Measurements from ENCODE around the gene HJV.

HJV gene

DNA sequence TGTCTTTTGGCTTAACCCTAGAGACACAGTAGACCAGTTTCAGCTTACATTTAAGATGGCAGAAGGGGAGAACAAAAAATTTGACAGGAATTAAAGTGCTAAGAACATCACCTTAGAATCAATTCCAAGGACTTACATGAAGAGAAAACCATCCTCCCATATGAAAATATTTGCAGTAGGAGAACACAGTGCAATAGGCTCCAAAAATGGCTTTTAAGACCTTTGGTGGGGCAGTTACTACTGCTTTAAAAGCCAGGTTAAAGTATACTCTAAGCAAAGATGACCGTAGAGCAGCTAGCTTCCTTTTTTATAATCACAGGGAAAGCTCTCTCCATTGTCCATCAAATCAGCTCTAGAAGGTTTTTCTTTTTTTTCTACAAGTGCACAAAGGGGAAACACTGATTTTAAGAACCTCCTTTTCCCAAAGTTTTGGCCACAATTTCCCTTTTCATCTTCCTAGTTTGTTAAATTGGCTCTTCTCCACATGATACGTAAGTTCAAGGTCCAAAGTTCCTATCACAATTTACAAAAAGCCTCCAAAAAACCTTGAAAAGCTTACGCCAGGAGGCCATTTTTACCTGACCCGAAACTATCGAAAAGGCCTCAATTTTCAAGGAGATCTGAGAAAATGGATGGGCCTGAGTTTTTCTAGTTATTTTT is 28.4 kb downstream of the HJV start:
- no peak for DNase-seq

DNA sequence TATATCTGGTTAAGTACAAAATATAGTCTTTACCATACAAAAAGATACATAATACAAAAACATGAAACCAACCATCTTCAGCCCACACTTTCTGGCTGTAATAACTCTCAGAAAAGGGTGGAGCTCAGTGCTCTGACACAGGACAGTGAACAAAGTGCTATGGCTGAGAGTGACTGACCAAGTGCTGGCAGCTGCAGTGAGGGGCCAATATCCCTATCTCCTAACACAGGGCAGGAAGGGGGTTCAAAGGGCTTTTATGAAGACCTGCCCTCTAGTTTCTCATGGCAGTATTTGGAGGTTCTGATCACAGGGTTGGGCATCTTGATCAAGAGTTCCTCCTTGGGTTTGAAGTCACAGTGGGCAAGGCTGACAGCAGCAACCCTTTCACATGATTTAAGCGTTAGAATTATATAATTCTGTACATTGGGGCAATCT is 29.0 kb downstream of the HJV start:
- no peak for DNase-seq

DNA sequence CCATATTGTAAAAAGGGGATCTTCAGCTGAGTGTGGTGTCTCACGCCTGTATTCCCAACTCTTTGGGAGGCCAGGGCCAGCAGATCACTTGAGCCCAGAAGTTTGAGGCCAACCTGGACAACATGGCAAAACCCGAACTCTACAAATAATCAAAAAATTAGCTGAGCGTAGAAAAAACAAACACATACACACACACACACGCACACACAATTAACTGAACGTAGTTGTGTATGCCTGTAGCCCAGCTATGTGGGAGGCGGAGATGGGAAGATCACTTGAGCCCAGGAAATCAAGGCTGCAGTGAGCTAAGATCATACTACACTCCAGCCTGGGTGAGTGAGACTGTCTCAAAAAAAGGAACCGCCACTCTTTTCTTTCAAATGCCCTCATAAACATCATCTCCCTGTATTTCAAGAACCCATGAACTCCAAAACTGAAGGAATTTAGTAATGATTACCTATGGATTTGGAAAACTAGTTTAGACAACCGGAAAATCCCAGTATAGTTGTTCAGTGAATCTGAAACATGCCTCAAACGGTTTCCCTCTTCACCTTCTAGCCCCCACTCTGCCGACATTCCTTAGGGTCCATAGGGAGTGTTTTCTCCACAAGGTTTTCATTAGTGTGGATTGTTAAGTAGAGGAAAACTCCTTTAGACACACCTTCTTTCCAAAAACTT is 29.7 kb downstream of the HJV start:
- peak; percentile 55 for DNase-seq

DNA sequence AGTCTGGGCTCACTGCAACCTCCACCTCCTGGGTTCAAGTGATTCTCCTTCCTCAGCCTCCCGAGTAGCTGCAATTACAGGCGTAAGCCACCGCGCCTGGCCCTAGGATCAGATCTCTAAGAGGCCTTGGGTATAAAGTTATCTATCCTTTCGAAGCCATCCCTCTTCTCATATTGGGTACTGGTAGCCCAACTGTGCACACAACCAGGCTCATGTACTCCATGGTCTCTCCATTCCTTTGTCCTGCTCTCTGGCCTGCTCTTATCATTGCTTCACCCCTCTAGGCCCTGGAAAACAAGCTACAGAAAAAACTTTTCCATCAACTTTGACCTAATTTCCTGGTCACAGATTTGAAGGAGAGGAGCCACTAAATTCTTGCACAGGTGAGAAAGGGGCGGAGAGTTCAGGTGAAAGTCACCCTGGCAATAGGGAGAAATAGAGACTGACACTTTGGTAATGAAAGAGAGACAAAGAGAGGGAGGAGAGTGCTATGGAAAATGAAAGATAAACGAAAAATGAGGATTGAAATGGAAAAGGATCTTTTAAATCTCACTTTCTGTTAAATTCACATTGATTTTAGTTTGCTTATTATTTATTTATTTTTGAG is 31.2 kb downstream of the HJV start:
- peak; percentile 46 for DNase-seq

DNA sequence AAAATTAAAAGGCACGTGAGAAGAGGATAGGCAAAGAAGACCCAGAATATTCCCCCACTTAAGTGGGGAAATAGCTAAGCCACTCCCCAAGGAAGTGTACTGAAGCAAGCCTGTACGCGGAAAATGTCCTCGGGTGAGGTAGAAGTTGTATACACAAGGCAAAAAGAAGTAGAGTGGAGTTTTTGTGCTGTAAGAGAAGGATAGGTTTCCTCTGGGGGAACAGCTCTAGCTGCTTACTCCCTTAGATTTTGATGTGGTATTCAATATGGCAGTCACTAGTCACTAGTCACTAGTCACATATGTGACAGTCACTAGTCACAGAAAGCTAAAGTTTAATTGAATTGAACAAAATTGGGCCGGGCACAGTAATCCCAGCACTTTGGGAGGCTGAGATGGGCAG is 32.8 kb downstream of the HJV start:
- DNase-seq, result no peak

DNA sequence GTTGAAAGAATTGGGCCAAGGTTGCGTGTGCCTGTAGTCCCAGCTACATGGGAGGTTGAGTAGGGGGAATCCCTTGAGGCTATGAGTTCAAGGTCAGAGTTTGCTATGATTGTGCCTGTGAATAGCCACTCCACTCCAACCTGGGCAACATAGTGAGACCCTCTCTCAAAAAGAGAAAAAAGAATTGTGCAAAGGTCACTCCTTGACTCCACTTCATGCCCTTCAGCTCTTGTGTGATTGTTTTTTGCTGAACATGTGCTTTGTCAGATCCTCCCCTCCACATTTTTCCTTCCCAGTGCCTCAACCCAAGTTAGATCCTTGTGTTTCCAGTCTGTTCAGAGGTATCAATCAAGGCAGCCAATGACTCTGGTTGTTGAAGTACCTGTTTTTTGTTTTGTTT is 33.6 kb downstream of the HJV start:
- no peak for DNase-seq

DNA sequence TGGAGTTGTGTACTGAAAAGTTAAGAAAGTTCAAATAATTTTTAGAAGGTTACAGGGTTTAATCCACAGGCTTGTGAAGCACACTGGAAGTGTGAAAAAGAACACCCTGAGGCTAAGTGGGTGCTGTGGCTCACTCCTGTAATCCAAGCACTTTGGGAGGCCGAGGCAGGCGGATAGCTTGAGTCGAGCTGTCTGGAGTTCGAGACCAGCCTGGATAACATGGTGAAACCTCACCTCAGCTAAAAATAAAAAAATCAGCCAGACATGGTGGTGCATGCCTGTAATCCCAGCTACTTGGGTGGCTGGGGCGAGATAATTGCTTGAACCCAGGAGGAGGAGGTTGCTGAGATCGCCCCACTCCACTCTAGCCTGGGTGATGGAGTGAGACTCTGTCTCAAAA is 35.0 kb downstream of the HJV start:
- DNase-seq, result no peak

DNA sequence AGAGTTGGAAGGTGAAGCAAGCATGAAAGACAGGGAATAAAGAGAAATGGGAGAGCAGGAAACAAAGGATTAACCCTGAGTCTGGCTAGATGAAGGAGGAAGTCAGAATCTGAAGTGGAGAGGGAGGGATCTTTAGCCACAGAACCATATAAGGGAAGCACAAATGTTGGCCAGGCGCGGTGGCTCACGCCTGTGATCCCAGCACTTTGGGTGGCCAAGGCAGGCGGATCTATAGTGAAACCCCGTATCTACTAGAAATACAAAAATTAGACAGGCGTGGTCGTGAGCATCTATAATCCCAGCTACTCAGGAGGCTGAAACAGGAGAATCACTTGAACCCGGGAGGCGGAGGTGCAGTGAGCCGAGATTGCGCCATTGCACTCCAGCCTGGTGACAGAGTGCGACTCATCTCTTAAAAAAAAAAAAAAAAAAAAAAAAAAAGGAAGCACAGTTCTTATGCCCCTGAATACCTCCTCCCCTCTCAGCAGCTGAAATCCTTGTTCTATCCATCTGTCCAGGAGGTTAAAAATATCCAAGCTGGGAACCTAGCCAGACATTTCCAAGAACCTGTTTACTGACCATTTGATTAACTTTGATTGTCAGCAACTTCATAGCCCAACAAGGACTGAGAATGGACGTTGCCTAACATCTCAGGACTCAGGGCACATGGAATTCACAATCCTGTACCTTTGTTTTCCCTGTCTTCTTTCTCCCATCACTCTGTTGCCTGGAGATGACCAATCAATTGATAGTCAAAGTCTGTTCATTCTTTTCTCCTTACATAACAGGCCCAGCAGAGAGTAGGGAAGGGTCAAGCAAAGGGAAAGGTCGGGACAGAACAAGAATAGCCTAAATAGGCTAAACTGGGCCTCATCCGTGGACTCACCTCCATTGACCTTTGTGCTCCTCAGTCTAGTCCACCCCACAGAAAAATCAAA is 35.8 kb downstream of the HJV start:
- DNase-seq, result peak; percentile 31

DNA sequence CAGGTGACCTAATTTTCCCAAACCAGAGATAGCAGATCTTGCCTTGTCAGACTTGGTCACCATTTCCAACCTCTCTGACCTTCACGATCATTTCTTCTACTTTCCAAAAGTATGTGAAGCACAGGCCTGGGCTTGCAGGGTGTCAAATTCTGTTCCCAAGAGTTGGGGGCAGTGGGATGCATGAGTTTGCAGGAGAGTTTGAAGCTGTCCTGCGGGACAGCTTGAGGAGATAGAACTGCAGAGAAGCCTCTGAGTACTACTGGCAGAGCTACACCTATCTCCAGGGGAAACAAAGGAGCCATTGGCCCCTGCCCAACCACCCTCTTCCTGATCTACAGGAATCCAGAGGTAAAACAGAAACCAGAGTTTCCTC is 36.4 kb downstream of the HJV start:
- DNase-seq, result no peak

DNA sequence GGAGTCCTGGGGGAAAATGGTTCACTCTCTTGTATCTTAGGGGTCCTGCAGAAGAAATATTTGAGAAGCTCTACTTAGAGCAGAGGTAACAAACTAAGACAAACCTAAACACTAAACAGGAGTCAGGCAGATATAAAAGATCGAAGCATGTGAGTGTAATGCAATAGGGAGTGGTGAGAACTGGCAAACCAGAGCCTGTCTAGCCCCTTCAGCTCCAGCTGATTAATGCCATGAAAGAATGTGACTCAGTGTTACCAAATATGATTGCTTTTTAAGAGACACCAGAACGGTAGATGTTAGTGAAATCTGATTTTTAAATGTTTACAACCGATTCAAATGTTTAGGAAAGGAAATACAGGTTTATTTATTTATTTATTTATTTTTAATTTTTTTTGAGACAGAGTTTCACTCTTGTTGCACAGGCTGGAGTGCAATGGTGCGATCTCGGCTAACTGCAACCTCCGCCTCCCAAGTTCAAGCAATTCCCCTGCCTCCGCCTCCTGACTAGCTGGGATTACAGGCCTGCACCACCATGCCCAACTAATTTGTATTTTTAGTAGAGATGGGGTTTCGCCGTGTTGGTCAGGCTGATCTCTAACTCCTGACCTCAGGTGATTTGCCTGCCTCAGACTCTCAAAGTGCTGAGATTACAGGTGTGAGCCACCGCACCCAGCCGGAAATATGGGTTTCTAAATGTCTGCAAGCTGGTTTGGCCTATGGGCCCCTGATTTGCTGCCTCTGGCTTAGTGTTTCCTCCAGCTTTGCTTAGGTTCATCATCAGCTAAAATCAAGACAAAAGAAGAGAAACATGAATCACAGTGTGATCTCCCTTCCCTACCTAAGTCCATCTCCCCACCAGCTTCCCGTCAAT is 37.3 kb downstream of the HJV start:
- DNase-seq, result no peak

DNA sequence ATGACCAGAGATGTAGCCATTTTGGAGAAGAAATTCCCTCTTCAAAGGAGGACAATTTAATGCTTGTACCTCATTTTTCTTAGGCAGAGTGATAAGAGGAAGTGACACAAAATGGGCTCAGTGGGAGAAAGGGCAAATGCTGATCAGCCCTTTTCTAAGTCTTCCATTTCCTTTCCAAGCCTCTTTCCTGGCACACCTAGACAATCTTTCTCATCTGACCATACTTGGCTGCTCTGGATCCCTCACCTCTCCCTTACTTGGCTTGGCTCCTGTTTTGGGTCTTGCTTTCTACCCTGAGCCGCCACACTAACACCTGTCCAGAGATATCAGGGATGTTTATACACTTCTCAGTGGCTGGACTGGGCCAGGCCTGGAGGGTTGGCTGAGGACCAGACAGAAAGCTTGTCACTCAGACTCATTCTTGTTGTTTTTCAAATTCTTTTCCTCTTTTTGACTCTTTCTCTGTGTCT is 38.3 kb downstream of the HJV start:
- no peak for DNase-seq

DNA sequence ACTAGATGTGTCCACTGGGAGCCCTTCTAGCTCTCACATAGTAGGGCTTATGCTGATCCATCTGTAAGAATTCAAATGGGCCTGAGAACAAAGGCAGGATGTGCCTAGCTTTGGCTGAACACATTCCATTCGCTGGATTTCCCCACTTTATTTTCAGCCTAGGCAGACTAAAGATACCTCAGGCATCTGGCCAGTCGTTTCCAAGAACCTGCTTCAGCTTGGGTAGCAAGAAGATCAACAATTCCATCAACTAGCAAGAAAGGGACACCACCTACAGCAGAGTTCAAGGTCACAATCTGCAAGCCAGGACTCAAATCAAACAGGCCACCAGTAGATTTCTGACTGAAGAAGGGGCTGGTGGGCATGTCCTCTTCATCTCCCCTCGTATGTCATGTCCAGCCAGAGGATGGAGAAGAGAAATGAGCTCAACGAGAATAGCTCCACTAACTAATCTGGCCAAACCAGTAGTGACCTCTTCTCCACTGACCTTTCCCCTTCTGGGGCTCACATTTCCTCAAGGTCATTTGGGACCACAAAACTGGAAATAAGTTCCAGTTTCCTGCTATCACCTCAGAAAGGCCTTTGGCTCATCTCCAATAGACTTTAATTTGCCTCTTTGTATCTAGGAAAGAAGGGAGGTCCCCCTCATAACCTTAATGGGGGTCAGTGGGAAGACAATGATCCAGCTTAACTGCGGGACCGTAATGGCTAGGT is 39.4 kb downstream of the HJV start:
- no peak for DNase-seq

DNA sequence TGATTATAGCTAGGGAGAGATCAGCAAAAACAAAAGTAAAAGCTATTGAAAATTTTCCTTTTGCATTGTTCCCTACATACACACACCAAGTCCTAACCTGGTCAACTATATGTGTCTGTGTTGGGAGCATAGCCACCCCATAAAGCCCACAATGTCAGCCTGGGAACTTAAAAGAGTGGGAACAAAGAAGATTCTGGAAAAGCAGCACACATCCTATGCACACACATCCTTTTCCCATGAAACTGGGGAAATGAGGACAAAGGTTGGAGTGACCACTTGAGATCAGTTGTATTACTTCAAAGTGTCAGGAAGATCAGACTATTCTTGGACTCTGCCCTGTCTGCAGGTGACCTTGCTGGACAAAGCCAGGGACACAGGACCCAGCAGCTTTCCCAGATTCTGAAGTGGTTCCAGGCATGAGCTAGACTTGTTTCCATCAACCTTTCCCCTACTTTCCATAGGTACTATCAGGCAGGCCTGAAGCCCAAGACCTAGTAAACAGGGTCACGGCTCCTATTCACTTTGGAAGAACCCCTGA is 41.0 kb downstream of the HJV start:
- DNase-seq, result no peak

DNA sequence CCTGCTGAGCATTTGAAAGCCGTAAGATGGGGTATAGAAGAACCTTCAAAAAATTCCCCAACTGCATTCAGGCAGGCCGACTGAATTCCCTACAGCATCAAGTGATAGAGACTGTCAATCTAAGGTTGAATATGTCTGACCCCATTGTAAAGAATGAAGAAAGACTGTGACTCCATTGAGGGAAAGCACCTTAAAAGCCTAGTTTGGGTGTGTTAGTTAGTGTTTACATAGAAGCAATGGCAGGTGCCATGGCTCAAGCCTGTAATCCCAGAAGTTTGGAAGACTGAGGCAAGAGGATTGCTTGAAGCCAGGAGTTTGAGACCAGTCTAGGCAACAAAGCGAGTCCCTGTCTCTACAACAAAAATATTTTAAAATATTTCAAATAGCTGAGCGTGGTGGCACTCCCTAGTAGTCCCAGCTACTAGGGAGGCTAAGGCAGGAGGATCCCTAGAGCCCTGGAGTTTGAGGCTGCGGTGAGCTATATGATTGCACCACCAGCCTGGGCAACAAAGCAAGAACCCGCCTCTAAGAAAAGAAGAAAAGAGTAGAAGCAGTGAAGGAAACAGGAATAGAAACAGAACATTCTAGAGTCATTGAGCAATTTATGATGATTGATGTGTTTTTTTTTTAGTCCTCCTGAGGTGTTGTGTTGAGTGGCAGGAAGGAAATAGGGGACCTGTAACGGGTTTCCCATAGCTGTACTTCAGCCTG is 41.6 kb downstream of the HJV start:
- no peak for DNase-seq

DNA sequence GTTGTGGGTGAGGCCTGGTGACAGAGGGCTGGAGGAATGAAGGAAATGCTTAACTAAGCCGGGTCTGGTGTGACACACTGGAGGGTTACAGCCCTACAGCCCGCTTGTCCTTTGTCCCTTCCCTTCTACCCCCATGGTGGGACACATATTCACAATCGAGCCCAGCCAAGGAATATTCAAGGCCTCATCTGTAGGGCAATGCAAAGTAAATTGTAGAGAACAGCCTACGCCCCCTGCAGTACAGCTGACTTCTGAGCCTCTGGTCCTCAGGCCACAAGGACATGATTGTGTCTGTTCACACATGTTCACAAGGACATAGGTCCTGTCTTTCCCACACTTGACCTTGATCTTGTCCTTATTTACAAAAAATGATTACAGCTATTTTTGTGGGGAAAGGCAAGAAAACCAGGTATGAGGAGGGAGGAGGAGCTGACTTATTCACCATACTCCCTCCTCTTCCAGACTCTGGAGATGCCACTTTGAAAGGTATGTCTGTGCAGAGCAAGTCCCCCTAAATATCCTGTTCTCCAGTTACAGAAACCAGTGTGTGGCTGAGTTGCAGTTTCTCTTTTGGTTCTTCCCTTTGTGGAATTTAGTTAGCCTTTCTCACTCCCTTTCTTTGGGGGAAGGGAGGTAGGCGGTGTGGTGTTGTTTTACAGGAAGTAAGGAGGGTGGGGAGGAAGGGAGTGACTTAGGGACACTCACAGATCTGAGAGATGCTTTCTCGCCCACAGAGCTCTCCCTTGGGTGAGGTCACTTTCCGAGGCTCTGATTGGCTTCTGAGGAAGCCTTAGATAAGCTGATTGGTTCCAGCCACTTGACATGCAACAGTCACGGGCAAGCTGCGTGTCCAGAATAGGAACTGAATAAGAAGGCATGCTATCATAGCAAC is 42.4 kb downstream of the HJV start:
- peak; percentile 97 for DNase-seq

DNA sequence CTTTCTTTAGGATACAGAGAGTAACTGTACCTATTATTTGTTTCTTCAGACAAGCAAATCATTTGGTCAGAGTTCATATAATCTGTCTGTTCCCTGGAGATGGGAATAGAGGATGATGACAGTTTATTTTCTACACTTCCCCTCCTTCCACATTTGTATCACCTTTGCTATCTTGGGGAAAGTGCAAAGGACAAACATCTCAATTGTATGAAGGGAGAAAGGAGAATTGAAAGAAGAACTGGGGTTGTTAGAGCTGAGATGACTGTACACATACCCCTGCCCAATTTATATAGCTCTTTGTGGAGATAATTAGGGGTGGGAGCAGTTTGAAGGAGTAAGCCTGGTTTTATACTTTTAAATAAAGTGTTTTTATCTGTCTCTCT is 43.1 kb downstream of the HJV start:
- no peak for DNase-seq

DNA sequence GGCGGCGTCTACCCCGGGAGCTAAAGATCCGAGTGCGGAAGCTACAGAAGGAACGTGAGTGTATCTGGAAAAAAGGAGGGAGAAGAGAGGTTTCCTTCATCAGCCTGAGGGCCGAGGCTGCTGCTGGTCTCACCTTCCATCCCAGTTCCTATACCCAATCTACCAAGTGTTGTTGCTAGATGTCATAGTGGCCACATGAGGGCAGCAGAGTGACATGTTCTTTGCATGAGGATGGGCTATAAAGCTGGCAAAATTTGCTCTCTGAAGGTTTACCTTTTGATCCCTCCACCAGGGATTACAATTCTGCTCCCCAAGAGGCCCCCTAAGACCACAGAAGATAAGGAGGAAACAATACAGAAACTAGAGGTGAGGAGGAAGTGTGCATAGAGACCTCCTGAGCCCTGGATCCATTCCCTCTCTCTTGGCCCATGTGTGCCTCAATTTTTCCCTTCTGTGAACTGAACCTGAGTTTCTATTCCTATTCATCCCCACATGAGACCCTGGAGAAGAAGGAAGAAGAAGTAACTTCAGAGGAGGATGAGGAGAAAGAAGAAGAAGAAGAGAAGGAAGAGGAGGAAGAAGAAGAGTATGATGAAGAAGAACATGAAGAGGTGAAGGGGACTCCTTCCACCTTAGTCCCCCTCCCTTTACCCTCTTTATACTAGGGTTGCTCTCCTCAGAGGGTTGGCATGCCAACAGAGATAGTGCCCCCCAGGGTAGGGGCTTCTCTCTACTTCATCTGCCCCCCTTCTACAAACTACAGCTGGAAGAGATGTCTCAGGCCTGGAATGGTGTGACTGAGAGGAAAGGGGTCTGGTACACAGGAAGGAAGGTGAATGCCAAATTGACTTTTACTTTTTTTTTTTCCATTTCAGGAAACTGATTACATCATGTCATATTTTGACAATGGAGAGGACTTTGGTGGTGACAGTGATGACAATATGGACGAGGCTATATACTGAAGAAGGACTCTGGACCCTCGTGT is 43.8 kb downstream of the HJV start:
- peak; percentile 85 for DNase-seq

DNA sequence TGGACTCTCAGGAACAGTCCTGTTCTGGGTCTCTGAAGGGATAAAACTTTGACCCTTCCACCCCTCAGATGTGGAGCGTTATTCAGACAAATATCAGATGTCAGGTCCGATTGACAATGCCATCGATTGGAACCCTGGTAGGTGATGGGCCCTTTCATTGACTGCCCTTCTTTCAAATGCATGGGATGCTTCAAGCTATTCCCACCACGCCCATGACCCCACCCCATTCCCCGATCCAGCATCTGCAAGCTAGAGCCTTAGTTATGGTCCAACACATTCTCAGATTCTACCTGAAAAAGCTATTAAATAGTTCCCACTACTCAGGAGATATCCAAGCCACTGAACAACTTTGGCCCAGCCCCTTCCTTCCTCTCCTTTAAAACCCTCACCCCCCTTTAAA is 44.5 kb downstream of the HJV start:
- no peak for DNase-seq
